GM12878 (cell line): Measurements from ENCODE around the gene SF3A1. TPM values are rescaled to one million over a fixed set of nuclear protein-coding genes. Genes with fewer than 3 reads are reported as not detected.

Experiments used
- BCL3 ChIP-seq: IDR thresholded peaks from 2 replicates; pipeline ENCODE4 v1.6.1; 2011; ENCODE audit warnings: borderline replicate concordance, low read depth, mild to moderate bottlenecking, moderate library complexity, low read length; ENCODE audit not compliant: insufficient read depth, poor library complexity, severe bottlenecking
- BCLAF1 ChIP-seq: fragments of 450-650 bp; IDR thresholded peaks from 2 replicates; pipeline ENCODE4 v1.6.1; 2017; ENCODE audit warnings: antibody characterized with exemption, mild to moderate bottlenecking, moderate library complexity
- BHLHE40 ChIP-seq, 2 experiments: fragments of 450-650 bp in 1 of 2; IDR thresholded peaks; 2 replicates each; pipeline ENCODE4 v1.6.1; 2011 to 2017; ENCODE audit warnings: low read depth in 2 of 2, borderline replicate concordance in 1 of 2, improper control_type of control experiment in 1 of 2, low read length in 1 of 2, mild to moderate bottlenecking in 1 of 2
- CEBPB ChIP-seq, 2 experiments: fragments of 150-350 bp in 1 of 2; IDR thresholded peaks; 2 replicates each; pipeline ENCODE4 v1.6.1; 2012 to 2014; ENCODE audit warnings: low read depth in 2 of 2, low read length in 2 of 2, borderline replicate concordance in 1 of 2, inconsistent platforms in 1 of 2
- CTCF ChIP-seq, 3 experiments: IDR thresholded peaks in 2 of 3; conservative IDR thresholded peaks in 1 of 3; 2 replicates each; pipeline ENCODE4 v1.5.1; 2011; ENCODE audit warnings: low read depth in 3 of 3, low read length in 3 of 3, mild to moderate bottlenecking in 3 of 3, control low read depth in 2 of 3, moderate library complexity in 2 of 3, inconsistent platforms in 1 of 3, mixed read lengths in 1 of 3; ENCODE audit not compliant: control insufficient read depth in 2 of 3, insufficient read depth in 1 of 3; ENCODE audit errors: extremely low read depth in 1 of 3
- GABPA ChIP-seq: IDR thresholded peaks from 2 replicates; pipeline ENCODE4 v1.6.1; 2014; ENCODE audit warnings: antibody characterized with exemption, low read depth, mild to moderate bottlenecking, inconsistent platforms
- GATAD2B ChIP-seq: fragments of 450-650 bp; conservative IDR thresholded peaks from 2 replicates; pipeline ENCODE4 v1.6.1; 2017; ENCODE audit warnings: low read depth, mild to moderate bottlenecking, moderate library complexity
- KAT2A ChIP-seq: conservative IDR thresholded peaks from 2 replicates; pipeline ENCODE4 v1.6.1; 2011; ENCODE audit warnings: low read depth, low read length; ENCODE audit not compliant: control insufficient read depth
- MLLT1 ChIP-seq: fragments of 450-650 bp; IDR thresholded peaks from 2 replicates; pipeline ENCODE4 v1.6.1; 2016; ENCODE audit warnings: mild to moderate bottlenecking
- NBN ChIP-seq: fragments of 450-650 bp; IDR thresholded peaks from 2 replicates; pipeline ENCODE4 v1.6.1; 2016
- NFYA ChIP-seq: IDR thresholded peaks from 2 replicates; pipeline ENCODE4 v1.6.1; 2011; ENCODE audit warnings: low read depth, mild to moderate bottlenecking, low read length, improper control_type of control experiment, borderline replicate concordance
- PAX5 ChIP-seq: IDR thresholded peaks from 2 replicates; pipeline ENCODE4 v1.6.1; 2011; ENCODE audit warnings: low read depth, low read length, borderline replicate concordance
- PML ChIP-seq: IDR thresholded peaks from 2 replicates; pipeline ENCODE4 v1.6.1; 2012; ENCODE audit warnings: low read length, inconsistent platforms
- SIX5 ChIP-seq: IDR thresholded peaks from 2 replicates; pipeline ENCODE4 v1.6.1; 2011; ENCODE audit warnings: mild to moderate bottlenecking, low read depth, low read length, moderate library complexity; ENCODE audit not compliant: severe bottlenecking
- SMAD1 ChIP-seq: fragments of 450-650 bp; IDR thresholded peaks from 2 replicates; pipeline ENCODE4 v1.6.1; 2018; ENCODE audit warnings: mild to moderate bottlenecking, low read depth; ENCODE audit not compliant: partially characterized antibody
- SMARCA5 ChIP-seq: fragments of 450-650 bp; IDR thresholded peaks from 2 replicates; pipeline ENCODE4 v1.6.1; 2017; ENCODE audit warnings: mild to moderate bottlenecking
- SPI1 ChIP-seq: IDR thresholded peaks from 2 replicates; pipeline ENCODE4 v1.6.1; 2011; ENCODE audit warnings: low read depth, mild to moderate bottlenecking, low read length, moderate library complexity, borderline replicate concordance; ENCODE audit not compliant: insufficient read depth
- TCF3 ChIP-seq: IDR thresholded peaks from 2 replicates; pipeline ENCODE4 v1.6.1; 2012; ENCODE audit warnings: low read depth, mild to moderate bottlenecking, low read length, borderline replicate concordance; ENCODE audit not compliant: insufficient read depth
- YY1 ChIP-seq: IDR thresholded peaks from 2 replicates; pipeline ENCODE4 v1.6.1; 2011; ENCODE audit warnings: low read depth, mild to moderate bottlenecking, low read length
- ZBTB33 ChIP-seq: fragments of 450-650 bp; IDR thresholded peaks from 2 replicates; pipeline ENCODE4 v1.6.1; 2017; ENCODE audit warnings: mild to moderate bottlenecking
- ZNF274 ChIP-seq: IDR thresholded peaks from one replicate; pipeline ENCODE4 v1.8.0; 2011; ENCODE audit not compliant: insufficient read length, insufficient read depth
- polyA plus RNA-seq, 11 experiments: library from polyadenylated mRNA; depleted of rRNA in 4 of 11; unstranded in 6 of 11; stranded (reverse) in 5 of 11; fragments of >200 nt; fragmentation: Nextera tagmentation in 4 of 11; fragmentation: Illumina TruSeq in 1 of 11; extraction: Ambion mirVana in 4 of 11; extraction: Trizol in 1 of 11; gene quantifications; 1 replicate in 1 of 11; 2 replicates in 10 of 11; pipeline versions ENCODE4 v1.2.1 to v1.2.3, GENCODE V29; 2011 to 2016; ENCODE audit warnings: inconsistent platforms in 2 of 11, missing spikeins in 2 of 11, low read depth in 1 of 11
- total RNA-seq, 4 experiments: library from RNA; depleted of rRNA in 3 of 4; stranded (reverse); fragments of >200 nt in 3 of 4; fragmentation: Illumina TruSeq in 1 of 4; extraction: Trizol in 1 of 4; gene quantifications; 2 replicates each; pipeline versions ENCODE4 v1.2.1 to v1.2.3, GENCODE V29; 2013 to 2021

SF3A1 gene
- total and polyA plus RNA-seq, 10 of the 15 experiments (the other 5 are each of a cell fraction or from before 2014, with no cell fraction given), result 10.4 to 239 (median 46.0) TPM

- no peak for TF ChIP-seq PML
- peak; percentile 14 for TF ChIP-seq BCL3
- no peak for TF ChIP-seq CEBPB (IDR thresholded peaks at IDR 0.05; ENCODE audit: borderline replicate concordance in 1 of 2, low read depth in 2 of 2, low read length in 2 of 2)
- no peak for TF ChIP-seq KAT2A
- TF ChIP-seq SPI1, result peak; percentile 50; the same call in 1 of the 2 replicates
- peak; percentile 90 for TF ChIP-seq BHLHE40 (IDR thresholded peaks at IDR 0.05; ENCODE audit: borderline replicate concordance in 1 of 2, low read depth in 2 of 2, low read length in 1 of 2)
- peak; percentile 74; the same call in 1 of the 2 replicates for TF ChIP-seq PAX5
- TF ChIP-seq ZNF274, result no peak
- no peak for TF ChIP-seq SMARCA5
- no peak for TF ChIP-seq SMAD1
- no peak for TF ChIP-seq SIX5
- TF ChIP-seq MLLT1, result peak; percentile 48
- TF ChIP-seq CTCF (IDR thresholded peaks at IDR 0.05 in 2 of 3, conservative IDR thresholded peaks at IDR 0.05 in 1 of 3; ENCODE audit: control insufficient read depth in 2 of 3, extremely low read depth in 1 of 3, insufficient read depth in 1 of 3, low read depth in 3 of 3, low read length in 3 of 3), result no peak
- no peak for TF ChIP-seq TCF3
- TF ChIP-seq GABPA, result no peak
- TF ChIP-seq YY1, result no peak
- no peak for TF ChIP-seq NFYA
- no peak for TF ChIP-seq ZBTB33
- peak; percentile 40; the same call in 1 of the 2 replicates for TF ChIP-seq GATAD2B
- TF ChIP-seq BCLAF1, result no peak
- no peak for TF ChIP-seq NBN
Observed at GRCh38 chr22:30314915-30315314, 41.8 kb downstream of the SF3A1 start (continued).
